GM12872 (cell line): ENCODE measurements around the gene THRAP3.
A peak's percentile ranks its signal among the peaks of the same experiment; 100 is the strongest.

ENCODE experiments used
- TF ChIP-seq, protein P1 (sequence below): IDR thresholded peaks from 3 replicates; pipeline ENCODE4 v1.5.1; 2011; ENCODE audit warnings: low read depth, mild to moderate bottlenecking, low read length, moderate library complexity; ENCODE audit not compliant: insufficient read depth

The THRAP3 gene

DNA sequence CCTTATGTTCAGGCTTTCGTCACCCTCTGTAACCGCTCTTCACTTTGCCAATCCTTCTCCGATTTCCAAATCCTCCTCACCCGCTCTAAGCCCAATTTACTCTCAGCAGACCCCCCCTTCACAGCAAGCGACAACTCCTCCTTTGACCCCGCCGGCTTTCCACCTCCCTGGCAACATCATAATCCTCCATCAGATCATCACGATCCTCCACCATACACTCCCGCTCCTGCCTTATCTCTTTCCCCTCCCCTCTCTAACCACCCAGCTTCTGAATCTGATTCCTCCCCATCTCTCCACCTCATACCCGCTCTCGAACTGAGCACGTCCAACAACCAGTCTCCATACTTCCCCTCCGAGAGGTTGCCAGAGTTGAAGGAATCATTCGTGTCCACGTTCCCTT lies 106.7 kb downstream of the THRAP3 start:
- TF ChIP-seq, protein P1, sequence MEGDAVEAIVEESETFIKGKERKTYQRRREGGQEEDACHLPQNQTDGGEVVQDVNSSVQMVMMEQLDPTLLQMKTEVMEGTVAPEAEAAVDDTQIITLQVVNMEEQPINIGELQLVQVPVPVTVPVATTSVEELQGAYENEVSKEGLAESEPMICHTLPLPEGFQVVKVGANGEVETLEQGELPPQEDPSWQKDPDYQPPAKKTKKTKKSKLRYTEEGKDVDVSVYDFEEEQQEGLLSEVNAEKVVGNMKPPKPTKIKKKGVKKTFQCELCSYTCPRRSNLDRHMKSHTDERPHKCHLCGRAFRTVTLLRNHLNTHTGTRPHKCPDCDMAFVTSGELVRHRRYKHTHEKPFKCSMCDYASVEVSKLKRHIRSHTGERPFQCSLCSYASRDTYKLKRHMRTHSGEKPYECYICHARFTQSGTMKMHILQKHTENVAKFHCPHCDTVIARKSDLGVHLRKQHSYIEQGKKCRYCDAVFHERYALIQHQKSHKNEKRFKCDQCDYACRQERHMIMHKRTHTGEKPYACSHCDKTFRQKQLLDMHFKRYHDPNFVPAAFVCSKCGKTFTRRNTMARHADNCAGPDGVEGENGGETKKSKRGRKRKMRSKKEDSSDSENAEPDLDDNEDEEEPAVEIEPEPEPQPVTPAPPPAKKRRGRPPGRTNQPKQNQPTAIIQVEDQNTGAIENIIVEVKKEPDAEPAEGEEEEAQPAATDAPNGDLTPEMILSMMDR, result no peak

DNA sequence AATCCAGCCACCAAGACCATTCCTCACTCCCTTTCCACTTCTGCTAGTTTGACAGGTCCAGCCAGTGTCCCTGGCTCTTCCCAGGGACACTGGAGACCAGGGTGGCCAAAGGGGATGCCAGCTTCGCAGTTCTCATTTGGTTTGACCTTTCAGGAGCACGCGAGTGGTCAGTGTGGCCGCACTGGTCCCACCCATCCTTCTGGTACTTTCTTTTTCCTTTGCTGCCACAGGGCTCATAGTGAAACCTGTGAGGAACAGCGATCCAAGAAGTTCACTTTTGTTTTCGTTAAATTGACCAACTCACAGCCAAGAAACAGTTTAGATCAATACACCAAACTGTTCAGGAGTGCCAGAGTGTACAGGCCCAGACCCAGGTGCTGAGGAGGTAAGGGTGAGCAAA lies 113.6 kb downstream of the THRAP3 start:
- TF ChIP-seq, protein P1, result no peak

DNA sequence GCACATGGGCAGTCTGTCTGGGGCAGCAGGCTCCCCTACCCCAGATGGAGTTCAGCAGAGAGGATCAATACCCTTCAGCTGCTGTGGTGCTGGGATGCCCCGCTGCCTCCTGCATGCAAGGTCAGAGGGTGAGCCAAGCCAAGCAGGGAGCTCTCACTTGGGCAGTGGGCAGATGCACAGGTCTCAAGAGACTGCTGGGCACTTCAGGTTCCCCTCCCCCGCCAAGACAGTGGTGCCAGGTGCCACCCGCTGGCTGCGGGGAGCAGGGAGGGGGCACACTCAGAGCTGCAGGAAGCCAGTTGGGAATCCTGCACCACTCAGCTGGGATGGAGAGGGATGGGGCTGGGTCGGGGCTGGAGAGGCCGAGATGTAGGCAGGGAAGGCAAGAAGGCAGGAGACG lies 115.0 kb downstream of the THRAP3 start:
- TF ChIP-seq, protein P1, result no peak

DNA sequence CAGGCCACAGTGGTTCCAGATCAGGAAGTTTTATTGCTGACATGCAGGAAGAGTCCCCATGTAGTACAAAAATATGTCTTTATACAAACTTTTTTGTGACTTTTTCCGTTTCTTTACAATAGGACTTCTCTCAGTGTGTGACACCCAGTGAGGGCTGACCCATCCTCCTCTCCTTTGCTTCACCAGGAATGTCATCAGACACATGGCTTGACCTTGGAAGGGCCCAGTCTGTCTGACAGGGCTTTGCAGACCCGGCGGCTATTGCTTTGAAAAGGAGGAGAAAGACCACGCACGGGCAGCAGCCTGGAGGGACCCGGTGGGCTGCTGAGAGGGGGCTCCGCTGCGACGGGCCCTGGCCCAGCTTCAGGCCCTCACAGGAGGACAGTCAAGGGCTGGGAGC lies 115.4 kb downstream of the THRAP3 start:
- TF ChIP-seq, protein P1, result no peak

DNA sequence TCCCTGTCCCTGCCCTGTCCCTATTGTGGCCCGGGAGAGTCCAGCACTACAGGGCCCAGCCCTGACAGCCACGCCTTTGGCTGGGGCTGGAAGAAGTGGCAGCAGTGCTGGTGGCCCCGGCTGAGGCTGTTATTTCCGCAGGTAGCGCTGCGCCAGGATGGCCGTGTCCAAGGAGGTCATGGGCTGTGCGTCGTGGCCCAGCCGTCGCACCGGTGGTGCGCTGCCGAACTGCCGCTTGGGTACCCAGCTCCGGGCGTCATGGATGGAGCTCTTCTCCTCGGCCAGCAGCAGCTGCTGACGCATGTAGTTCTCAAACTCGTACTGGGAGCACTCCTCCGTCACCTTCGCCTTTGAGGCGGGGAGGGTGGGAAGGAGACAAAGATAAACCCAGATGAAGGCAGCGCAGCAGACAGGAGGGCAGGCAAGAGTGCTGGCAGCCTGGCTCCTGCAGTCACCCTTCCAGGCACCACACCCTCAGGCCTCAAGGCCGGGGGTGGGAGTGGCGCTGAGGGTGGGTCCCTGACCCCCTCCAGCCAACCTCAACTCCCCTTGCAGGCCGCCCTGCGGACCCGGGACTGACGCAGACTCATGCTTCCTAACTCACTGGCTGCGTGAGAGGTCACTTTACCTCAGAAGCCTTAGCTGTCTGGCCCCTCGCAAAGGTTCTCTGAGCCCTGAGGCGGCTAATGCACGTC lies 117.5 kb downstream of the THRAP3 start:
- TF ChIP-seq, protein P1, result no peak

DNA sequence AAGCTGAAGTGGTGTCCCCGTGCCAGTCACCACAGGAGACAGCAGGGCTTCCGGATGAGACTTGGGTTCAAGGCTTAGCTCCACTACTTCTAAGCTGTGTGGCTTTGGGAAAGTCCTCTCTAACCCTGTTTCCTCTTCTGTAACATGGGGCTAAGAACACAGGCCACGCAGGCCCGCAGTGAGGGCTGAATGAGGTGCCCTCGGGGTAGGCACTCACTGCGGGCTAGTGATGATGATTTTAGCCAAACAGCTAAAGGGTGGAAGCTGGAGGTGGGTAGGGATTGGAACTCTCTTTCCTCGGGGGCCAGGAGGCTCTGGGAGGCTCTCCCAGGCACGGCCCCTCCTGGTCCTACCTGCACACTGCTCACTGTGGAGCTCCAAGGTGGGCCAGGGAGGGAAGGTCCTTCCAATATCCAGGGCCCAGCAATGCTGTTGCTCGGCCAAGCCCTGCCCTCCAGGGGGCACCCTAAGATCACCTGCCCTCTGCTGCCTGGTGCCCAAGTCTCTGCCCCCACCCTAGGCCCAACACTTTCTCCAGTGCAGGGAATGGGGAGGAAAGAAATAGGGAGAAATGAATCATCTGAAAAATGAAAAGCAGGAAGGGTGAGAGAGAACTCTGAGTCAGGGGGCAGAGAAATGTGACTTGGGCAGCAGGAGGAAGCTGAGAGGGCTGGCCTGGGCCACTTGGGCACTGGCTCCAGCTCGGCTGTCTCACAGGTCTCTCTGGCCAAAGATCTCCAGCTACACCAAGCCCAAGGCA lies 118.4 kb downstream of the THRAP3 start:
- TF ChIP-seq, protein P1, result peak; percentile 84

DNA sequence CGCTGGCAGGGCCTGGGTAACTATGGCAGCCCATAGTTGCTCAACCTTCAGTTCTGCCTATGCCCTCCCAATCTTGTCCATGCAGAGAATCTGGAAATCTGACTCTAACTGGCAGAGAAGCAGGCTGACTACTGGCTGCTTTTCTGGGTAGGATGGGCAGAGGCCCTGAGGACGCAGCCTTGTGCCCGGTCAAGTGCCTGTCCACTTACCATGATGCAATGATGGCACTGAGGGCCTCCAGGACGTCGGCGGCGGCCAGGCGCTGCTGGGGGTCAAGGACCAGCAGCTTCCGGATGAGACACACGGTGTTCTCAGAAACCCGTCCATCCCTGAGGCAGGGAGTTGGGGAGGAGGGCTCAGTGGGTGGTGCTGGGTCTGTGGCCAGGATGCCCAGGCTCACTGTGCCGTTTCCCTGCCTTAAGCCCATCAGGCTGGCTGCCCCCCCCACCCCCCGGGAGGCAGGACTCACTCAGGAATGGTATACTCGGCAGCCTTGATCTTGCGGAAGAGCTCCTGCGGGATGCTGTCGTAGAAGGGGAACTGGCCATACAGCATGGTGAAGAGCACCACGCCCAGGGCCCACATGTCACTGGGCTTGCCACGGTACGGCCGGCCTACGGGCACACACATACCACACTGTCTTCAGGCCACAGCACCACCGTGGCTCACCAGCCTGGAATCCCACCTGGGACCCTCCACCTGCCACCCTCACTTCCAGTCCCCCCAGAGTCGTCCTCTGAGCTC lies 119.6 kb downstream of the THRAP3 start:
- TF ChIP-seq, protein P1, result no peak
